Sigmoid colon (tissue), 3 donors: ENCODE data around the gene REG1A.

ENCODE experiments used
- CTCF ChIP-seq, 4 experiments: fragments of 450-650 bp in 3 of 4; fragments of 200-600 bp in 1 of 4; IDR thresholded peaks; one replicate each; pipeline ENCODE4 v1.5.1; 2016 to 2019; ENCODE audit warnings: antibody characterized with exemption in 4 of 4, mild to moderate bottlenecking in 3 of 4, moderate library complexity in 2 of 4
- POLR2A ChIP-seq, 2 donors: fragments of 450-650 bp; IDR thresholded peaks; one replicate each; pipeline ENCODE4 v1.6.1; 2016; ENCODE audit warnings: antibody characterized with exemption in 2 of 2, mild to moderate bottlenecking in 2 of 2, moderate library complexity in 2 of 2

GRCh38 chr2:79084495-79085135 is 35.7 kb upstream of the REG1A start:
- TF ChIP-seq CTCF (IDR thresholded peaks at IDR 0.05) (no peak), POLR2A (IDR thresholded peaks at IDR 0.05) (no peak)
